ENCODE results near the gene ZMYND8.
A peak's percentile ranks its signal among the peaks of the same experiment; 100 is the strongest.
"Not testable (repeated sequence)": the region's sequence is repeated elsewhere in the genome, so short reads cannot be mapped to it uniquely, and the experiment has no call there.

Gene ZMYND8

GRCh38 chr20:47196091-47197081 is 160.1 kb downstream of the ZMYND8 start:
- DNase-seq = peak; percentile 94

- DNase-seq = no peak
Observed at GRCh38 chr20:47195573-47195972, 160.9 kb downstream of the ZMYND8 start.

- no peak for DNase-seq
Observed at GRCh38 chr20:47191956-47192355, 164.5 kb downstream of the ZMYND8 start.

- no peak for DNase-seq
Observed at GRCh38 chr20:47191074-47191673, 165.3 kb downstream of the ZMYND8 start.

DNA sequence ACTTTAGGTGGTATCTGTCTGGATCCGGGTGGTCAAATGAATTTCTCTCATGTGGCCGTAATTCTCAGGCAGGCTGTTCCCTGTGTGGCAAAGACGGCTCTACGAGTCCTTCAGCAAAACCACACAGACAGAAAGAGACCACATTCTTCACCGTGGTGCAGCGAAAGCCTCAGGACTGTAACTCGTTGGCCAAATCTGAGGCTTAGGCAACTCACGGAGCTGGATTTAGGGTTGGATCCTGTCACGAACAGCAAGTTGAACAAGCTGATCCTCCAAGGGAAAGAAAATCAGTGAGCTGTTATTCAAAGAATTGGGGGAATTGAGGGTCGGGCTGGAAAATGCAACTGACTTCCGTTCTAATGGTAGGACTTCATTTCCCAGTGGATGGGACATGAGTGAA is 167.4 kb downstream of the ZMYND8 start:
- no peak for DNase-seq

DNA sequence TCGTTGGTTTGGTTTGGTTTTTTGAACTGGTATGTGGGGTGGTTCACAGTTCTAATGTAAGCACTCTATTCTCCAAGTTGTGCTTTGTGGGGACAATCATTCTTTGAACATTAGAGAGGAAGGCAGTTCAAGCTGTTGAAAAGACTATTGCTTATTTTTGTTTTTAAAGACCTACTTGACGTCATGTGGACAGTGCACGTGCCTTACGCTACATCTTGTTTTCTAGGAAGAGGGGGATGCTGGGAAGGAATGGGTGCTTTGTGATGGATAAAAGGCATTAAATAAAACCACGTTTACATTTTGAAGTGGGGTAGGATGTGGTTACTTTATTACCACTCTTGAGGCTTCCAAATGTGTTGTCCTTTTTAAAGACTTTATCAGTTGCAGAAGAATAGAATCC is 168.0 kb downstream of the ZMYND8 start:
- no peak for DNase-seq

GRCh38 chr20:47187450-47188195 is 168.9 kb downstream of the ZMYND8 start:
- DNase-seq = no peak

- no peak for DNase-seq
Observed at GRCh38 chr20:47183367-47183766, 173.1 kb downstream of the ZMYND8 start.

- no peak for DNase-seq
Observed at GRCh38 chr20:47181056-47181862, 175.2 kb downstream of the ZMYND8 start.

GRCh38 chr20:47179267-47179666 is 177.2 kb downstream of the ZMYND8 start:
- no peak for DNase-seq

GRCh38 chr20:47178851-47179250 is 177.6 kb downstream of the ZMYND8 start:
- DNase-seq = no peak

DNA sequence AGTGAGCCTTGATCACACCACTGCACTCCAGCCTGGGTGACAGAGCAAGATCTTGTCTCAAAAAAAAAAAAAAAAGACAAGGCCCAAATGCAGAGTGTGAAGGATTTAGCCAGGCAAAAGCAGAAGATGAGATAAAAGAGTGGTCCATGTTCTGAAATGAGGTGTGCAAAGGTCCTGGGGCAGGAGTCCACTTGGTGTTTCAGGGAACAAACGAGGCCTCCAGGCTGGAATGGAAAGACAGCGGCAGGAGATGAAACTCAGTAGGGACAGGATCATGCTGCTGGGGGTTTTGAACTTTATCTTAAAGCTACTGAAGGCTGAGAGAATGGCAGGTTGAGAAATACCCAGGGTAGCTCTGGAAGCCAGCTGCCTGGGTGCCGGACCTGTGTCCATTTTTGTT is 178.2 kb downstream of the ZMYND8 start:
- DNase-seq = no peak

DNA sequence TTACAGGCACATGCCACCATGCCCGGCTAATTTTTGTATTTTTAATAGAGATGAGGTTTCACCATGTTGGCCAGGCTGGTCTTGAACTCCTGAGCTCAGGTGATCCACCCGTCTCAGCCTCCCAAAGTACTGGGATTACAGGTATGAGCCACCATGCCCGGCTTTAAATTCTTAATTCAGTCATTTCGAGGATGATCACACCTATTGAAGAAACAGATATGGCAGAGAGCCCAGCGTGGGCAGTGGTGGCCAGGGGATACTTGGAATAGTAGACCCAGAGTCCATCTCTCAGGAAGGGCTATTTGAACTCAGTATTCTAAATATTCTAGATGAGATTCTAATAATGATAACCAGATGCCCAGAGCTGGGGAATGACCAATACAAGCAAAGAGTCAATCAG is 180.3 kb downstream of the ZMYND8 start:
- not testable (repeated sequence) for DNase-seq

DNA sequence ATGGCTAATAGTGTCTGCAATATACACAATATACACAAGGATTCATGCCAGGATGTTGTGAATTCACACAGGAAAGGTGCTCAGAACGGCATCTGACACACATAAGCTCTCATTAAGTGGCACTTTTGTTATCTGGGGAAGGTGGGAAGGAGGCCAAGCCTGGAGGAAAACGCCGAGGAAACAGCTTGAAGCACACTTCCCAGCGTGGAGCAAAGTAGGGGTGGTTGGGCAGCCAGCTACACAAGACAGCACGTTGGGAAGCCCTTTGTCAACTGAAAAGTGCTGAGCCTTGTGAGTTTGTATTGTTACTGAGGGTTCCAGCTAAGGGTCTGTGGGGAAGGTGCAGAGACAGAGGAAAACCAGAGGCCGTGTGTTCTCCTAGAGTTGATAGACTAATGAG is 181.0 kb downstream of the ZMYND8 start:
- DNase-seq = no peak

DNA sequence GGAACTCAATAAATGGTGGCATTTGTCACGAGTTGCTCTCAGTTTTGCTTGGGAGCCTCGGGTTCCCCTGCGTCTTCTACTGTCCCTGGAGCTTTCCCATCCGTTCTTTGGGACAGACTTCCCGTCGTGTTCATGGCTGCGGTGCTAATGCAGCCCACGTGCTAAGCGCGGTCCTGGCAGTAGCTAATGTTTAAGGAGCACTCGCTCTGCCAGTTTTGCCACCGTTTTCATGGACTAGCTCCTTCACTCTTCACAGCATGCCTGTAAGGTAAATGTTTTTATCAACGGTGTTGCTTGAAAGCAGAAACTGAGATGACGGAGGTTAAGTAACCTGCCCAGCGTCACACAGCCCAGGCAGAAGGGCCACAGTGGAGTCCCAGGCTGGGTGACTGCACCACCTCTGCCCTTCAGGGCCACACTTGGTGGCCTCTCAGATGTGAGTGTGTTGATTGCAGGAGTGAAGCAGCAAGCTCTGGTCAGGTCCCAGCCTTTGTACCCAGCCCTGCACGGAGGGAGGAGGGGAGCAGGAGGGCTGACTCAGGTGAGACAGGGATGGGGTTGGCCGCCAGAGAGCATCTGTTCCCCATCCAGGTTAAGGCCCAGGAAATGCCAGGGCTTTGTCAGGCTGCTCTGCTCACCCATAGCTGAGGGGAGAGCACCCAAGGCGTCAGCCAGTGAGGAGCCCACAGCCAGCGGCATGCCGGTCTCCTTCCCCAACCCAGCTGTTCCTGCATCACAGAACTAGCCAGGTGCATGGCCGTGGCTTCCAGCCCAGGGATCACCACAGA is 181.8 kb downstream of the ZMYND8 start:
- no peak for DNase-seq

- DNase-seq = no peak
Observed at GRCh38 chr20:47173596-47174216, 182.8 kb downstream of the ZMYND8 start.

DNA sequence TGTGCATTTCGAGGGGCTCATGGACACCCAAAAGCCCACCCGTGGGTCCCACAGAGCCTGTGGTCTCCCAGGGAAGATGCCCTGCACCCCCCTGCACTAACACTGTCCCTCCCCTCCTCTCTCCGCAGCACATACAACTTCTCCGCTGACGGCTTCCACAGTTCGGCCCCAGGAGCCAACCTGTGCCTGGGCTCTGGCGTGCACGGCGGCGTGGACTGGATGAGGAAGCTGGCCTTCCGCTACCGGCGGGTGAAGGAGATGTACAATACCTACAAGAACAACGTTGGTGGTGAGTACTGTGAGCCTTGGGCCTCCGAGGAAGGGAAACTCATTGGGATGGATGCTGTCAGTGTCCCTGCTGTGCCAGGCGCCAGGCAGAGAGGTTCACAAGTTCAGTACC is 183.9 kb downstream of the ZMYND8 start:
- no peak for DNase-seq

GRCh38 chr20:47167846-47168245 is 188.7 kb downstream of the ZMYND8 start:
- DNase-seq = no peak

- no peak for DNase-seq
Observed at GRCh38 chr20:47165376-47165865, 191.1 kb downstream of the ZMYND8 start.

DNA sequence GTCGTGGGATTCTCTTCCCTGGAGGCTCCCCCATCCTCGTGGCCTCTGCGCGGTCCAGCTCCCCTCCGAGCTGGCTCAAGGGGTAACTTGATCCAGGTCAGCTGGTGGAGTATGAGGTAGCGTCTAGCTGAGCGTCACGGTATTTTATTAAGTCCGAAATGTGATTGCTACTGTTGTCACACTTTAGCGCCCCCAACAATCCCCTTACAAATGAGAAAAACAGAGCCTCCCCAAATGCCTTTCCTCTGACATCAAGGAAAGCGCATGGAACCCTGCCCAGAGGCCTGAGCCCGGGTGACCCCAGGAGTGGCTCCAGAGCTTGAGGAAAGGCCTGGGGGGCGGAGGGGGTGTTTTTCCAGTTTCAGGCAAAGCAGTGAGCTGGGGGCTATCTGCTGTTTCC is 192.4 kb downstream of the ZMYND8 start:
- DNase-seq = no peak

DNA sequence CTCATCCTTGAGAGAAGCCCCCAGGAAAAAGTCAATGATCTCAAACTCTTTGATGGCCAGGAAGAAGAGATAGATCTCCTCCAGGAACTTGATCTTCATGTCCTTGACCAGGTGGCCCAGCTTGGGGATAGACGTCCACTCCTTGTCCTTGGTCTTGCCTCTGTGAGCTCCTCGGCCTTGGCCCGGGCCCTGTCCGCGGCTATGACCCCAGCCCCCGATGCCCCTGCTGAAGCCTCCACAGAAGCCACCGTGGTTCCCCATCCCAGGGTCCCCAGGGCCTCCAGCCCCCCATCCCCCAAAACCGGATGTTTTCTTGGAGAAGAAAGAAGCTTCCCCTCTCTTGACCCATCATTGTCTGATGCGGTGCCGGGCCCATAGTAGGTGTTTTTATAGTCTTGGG is 195.1 kb downstream of the ZMYND8 start:
- DNase-seq = no peak
